Nephron progenitor cell (in vitro differentiated cells): ENCODE data around the gene HOXA1.

Experiments used
- DNase-seq: peaks from one replicate; pipeline ENCODE4 v3.0.0; 2021
- H3K27ac Mint-ChIP-seq: 2 replicates; pipeline ENCODE4 v1.8.0; 2021; ENCODE audit warnings: mild to moderate bottlenecking, moderate library complexity, mixed read lengths
- H3K27me3 Mint-ChIP-seq: 2 replicates; pipeline ENCODE4 v1.8.0; 2021; ENCODE audit warnings: mild to moderate bottlenecking, low read depth, mixed read lengths; ENCODE audit not compliant: poor library complexity
- H3K36me3 Mint-ChIP-seq: 2 replicates; pipeline ENCODE4 v1.8.0; 2021; ENCODE audit warnings: low read depth, mixed read lengths
- H3K4me1 Mint-ChIP-seq: 2 replicates; pipeline ENCODE4 v1.8.0; 2021; ENCODE audit warnings: mixed read lengths
- H3K4me3 Mint-ChIP-seq: 2 replicates; pipeline ENCODE4 v1.8.0; 2021; ENCODE audit warnings: mild to moderate bottlenecking, moderate library complexity, mixed read lengths
- H3K9me3 Mint-ChIP-seq: 2 replicates; pipeline ENCODE4 v1.8.0; 2021; ENCODE audit warnings: mild to moderate bottlenecking, moderate library complexity, mixed read lengths
- TF ChIP-seq, protein P1 (sequence below): fragments of 200-600 bp; sonication (generic); IDR thresholded peaks from 2 replicates; pipeline ENCODE4 v1.5.0; 2021; ENCODE audit warnings: antibody characterized with exemption

HOXA1 gene

DNA sequence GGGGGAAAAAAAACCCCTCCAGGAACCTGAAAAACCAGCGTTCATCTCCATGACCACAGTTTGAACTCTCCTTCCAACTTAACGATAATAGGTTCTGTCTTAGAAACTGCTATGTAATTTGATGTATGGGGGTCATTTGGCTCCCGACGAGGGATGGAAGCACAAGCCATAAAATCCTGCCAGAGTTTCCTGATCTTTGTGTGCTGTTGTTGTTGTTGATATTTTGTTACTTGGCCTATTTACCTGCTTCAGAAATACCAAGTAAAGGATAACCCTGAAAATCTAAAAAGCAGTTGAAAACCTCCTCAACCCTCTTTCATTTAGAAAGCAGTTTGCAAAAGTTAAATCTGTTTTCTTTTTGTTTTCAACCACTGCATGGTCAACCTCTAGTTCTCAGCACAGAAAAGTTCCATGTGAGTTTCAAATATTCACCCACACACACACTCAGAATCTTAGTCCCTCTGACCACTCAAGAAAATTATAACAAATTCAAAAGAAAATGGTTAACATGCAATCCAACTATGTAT, 16.0 kb upstream of the HOXA1 start:
- DNase-seq: no peak
- Mint-ChIP-seq H3K27ac (peak overlapping the region; percentile 100), H3K4me3 (peak overlapping the region; percentile 99), H3K9me3 (no peaks in the 10 kb centered on the region), H3K36me3 (peaks cover 53% of the 10 kb centered on the region), H3K4me1 (peaks cover 56% of the 10 kb centered on the region), H3K27me3 (peaks cover 4% of the 10 kb centered on the region)
- TF ChIP-seq, protein P1, sequence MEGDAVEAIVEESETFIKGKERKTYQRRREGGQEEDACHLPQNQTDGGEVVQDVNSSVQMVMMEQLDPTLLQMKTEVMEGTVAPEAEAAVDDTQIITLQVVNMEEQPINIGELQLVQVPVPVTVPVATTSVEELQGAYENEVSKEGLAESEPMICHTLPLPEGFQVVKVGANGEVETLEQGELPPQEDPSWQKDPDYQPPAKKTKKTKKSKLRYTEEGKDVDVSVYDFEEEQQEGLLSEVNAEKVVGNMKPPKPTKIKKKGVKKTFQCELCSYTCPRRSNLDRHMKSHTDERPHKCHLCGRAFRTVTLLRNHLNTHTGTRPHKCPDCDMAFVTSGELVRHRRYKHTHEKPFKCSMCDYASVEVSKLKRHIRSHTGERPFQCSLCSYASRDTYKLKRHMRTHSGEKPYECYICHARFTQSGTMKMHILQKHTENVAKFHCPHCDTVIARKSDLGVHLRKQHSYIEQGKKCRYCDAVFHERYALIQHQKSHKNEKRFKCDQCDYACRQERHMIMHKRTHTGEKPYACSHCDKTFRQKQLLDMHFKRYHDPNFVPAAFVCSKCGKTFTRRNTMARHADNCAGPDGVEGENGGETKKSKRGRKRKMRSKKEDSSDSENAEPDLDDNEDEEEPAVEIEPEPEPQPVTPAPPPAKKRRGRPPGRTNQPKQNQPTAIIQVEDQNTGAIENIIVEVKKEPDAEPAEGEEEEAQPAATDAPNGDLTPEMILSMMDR: no peak

DNA sequence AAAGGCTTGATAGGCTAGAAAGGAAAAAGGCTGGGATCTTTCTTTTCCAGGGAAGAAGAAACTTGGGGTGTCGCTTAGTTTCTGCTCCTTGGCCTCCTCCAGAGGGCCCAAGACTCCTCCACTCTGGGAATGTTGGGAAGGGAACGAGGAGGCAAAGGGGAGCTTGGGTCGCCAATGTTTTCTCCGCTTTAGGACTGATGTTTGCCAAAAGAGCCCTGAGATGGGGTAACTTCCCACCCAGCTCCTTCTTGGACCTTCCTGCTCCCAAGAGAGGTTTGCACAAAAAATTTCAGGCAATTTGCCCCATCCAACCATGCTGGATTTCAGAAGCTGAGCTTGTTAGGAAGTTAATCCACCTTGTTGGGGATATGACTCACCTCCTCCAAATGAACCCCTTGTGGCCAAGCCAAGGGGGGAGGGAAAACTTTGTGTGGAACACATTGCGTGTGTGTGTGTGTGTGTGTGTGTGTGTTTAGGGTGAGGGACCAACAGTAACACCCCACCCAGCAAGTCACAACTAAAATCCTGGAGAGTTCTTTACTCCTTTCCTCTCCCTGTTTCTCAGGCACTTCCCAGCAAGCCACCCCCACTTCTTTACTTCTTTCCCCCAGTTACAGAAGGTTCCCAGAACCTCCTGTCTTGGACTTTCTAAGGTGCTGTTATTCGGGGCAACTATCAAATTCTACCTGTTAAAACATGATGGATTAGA, 15.4 kb upstream of the HOXA1 start:
- peaks cover 59% of the 10 kb centered on the region for H3K4me1 Mint-ChIP-seq
- no peaks in the 10 kb centered on the region for H3K9me3 Mint-ChIP-seq
- peak overlapping the region; percentile 99 for H3K4me3 Mint-ChIP-seq
- H3K36me3 Mint-ChIP-seq: peaks cover 49% of the 10 kb centered on the region
- TF ChIP-seq, protein P1: no peak
- DNase-seq: no peak
- peak overlapping the region; percentile 100 for H3K27ac Mint-ChIP-seq
- H3K27me3 Mint-ChIP-seq: peaks cover 4% of the 10 kb centered on the region

DNA sequence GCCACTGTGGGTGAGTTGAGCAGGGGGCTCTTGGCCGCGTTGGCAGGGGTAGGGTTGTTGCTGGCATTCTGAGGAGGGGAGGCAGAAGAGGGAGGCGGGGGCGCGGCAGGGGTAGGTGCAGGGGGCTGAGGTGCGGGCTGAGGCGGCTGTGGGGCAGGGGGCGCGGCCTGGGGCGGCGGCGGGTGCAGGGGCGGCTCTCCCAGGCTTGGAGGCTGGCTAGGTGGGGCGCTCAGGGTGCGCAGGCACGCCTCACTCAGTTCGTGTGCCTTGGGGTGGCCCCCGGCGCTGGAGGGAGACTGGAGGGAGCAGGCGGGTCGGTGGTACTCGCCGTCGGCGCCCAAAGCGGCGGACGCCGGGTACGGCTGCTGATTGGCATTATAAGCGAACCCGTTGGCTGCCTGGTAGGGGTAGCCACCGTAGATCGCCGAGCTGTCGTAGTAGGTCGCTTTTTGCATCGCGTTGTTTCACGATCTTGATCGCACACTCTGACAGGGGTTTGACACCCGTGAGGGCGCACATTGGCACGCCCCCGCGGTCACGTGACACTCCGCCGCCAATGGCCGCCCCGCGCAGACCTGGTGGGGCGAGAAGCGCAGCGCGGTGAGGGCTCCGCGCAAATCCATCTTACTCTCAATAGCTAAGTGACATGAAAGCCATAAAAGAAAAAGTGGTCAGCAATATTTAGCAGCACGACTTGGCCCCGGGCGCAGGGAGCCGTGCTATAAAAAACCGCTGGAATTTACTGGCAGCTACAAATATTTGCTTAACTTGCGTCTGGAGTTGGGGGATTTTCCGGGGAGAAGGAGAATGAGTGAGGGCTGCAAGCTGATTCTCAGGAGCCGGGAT, 14.6 kb upstream of the HOXA1 start:
- Mint-ChIP-seq H3K36me3 (peaks cover 49% of the 10 kb centered on the region), H3K4me1 (peaks cover 67% of the 10 kb centered on the region), H3K4me3 (peak overlapping the region; percentile 99), H3K27me3 (peaks cover 4% of the 10 kb centered on the region), H3K27ac (peak overlapping the region; percentile 100), H3K9me3 (no peaks in the 10 kb centered on the region)
- TF ChIP-seq, protein P1: no peak
- DNase-seq: peak; percentile 96

DNA sequence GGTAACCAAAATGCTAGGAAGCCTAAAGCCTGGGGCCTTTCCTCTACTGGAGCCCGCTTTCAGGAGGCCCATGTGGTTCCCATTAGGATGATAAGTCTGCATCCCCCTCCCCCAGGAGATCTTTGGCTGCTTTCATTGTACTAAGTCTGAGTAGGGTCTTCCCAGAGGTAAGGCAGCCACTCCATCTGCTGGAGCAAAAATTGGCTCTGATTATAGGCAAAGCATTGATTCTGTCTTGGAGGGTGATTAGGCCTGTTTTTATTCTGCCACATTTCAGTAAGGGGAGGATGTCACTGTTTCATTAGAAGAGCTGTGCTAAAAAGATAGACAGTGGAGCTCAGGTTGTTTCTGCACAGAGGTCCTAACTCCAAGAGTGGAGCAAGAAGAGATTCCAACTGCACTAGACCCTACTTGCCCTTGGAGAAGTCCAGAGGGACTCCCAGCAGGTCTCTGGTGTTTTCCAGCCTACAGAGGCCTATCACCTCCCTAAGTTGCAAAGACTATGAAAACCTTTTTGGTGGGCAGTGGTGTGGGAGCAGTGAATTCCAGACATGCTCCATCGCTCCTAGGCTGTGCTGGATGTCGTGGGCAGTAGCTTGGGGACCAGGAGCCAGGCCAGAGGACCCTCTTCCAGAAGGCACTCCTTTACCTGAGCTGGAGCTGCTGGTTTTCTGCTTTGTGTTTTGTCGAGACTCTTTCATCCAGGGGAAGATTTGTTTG, 13.8 kb upstream of the HOXA1 start:
- H3K36me3 Mint-ChIP-seq: peaks cover 43% of the 10 kb centered on the region
- TF ChIP-seq, protein P1: no peak
- peaks cover 75% of the 10 kb centered on the region for H3K4me1 Mint-ChIP-seq
- DNase-seq: no peak
- H3K27ac Mint-ChIP-seq: peak overlapping the region; percentile 100
- peaks cover 4% of the 10 kb centered on the region for H3K27me3 Mint-ChIP-seq
- no peaks in the 10 kb centered on the region for H3K9me3 Mint-ChIP-seq
- H3K4me3 Mint-ChIP-seq: peak overlapping the region; percentile 99

DNA sequence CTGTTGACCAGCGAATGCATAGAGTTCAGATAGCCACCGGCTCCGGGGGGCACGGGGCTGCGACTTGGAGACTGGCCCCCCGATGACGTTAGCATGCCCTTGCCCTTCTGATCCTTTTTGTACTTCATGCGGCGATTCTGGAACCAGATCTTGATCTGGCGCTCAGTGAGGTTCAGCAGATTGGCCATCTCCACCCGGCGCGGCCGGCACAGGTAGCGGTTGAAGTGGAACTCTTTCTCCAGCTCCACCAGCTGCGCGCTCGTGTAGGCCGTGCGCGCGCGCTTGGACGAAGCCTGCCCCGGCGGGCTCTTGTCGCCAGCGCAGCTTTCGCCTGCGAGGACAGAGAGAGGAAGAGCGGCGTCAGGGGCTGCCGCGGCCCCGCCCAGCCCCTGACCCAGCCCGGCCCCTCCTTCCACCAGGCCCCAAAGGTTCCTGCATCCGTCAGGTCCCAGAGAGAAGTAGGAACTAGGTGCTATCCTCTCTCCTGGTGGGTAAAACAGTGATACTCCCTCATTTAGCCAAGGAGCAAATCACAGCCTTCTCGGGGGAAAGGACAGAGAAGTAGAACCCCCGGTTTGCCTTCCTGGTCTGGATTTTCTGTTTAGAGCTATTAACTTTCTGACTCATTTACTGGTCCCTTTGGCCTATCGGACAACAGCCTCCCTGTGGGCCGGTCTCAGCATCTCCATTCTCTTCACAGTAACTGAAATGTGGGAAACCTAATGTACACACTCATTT, 12.8 kb upstream of the HOXA1 start:
- no peaks in the 10 kb centered on the region for H3K27me3 Mint-ChIP-seq
- DNase-seq: peak; percentile 78
- peaks cover 43% of the 10 kb centered on the region for H3K36me3 Mint-ChIP-seq
- H3K9me3 Mint-ChIP-seq: no peaks in the 10 kb centered on the region
- H3K4me3 Mint-ChIP-seq: peak overlapping the region; percentile 99
- peak overlapping the region; percentile 100 for H3K27ac Mint-ChIP-seq
- H3K4me1 Mint-ChIP-seq: peaks cover 82% of the 10 kb centered on the region
- TF ChIP-seq, protein P1: no peak
